ENCODE measurements around the gene IFNE. TPM values are rescaled to one million over a fixed set of nuclear protein-coding genes. Genes with fewer than 3 reads are reported as not detected.
"Not testable (repeated sequence)": the region's sequence is repeated elsewhere in the genome, so short reads cannot be mapped to it uniquely, and the experiment has no call there.

The IFNE gene
- polyA plus RNA-seq, 1 experiment: 0.67 TPM

- Histone ChIP-seq H3K4me3 (ENCODE audit: low read depth, low read length) (no peak overlapping the region), H3K9me3 (ENCODE audit: control insufficient read depth, insufficient read depth, low read length) (no peaks in the 10 kb centered on the region), H3K27me3 (ENCODE audit: control insufficient read depth, insufficient read depth, low read length) (no peaks in the 10 kb centered on the region), H3K27ac (ENCODE audit: low read depth, low read length) (no peak overlapping the region)
- DNase-seq (ENCODE audit: low read depth, low spot score): no peak
- CTCF ChIA-PET: interaction anchor here (0.8 to 3.6 kb wide), 4 partner anchors 9 to 48 kb away, joined by 3 to 19 read pairs (median 4); no protein-coding TSS in a partner anchor
- POLR2A ChIA-PET: no interaction called here
- no peak for TF ChIP-seq CTCF (IDR thresholded peaks at IDR 0.05; ENCODE audit: low read depth, low read length)
Measured at GRCh38 chr9:21443849-21444625, 38.1 kb downstream of the IFNE start.

GRCh38 chr9:21440139-21440538, 42.0 kb downstream of the IFNE start, which contains the start of gene IFNA1:
TSS of gene IFNA1 (plus strand) at chr9:21440439. CDS start at chr9:21440508, 69 bp downstream.
- no peak within 1 kb of the TSS for H3K4me3 ChIP-seq (ENCODE audit: low read depth, low read length)
- H3K27ac ChIP-seq (ENCODE audit: low read depth, low read length): no peak within 1 kb of the TSS
- H3K9me3 ChIP-seq (ENCODE audit: control insufficient read depth, insufficient read depth, low read length): no peaks in the 10 kb centered on the region
- no peak for DNase-seq (ENCODE audit: low read depth, low spot score)
- no peak for TF ChIP-seq CTCF (IDR thresholded peaks at IDR 0.05; ENCODE audit: low read depth, low read length)
- POLR2A ChIA-PET: no interaction called here
- no peaks in the 10 kb centered on the region for H3K27me3 ChIP-seq (ENCODE audit: control insufficient read depth, insufficient read depth, low read length)
- CTCF ChIA-PET: interaction anchor here (0.7 to 2.1 kb wide), 4 partner anchors 26 to 121 kb away, joined by 3 to 11 read pairs (median 6); no protein-coding TSS in a partner anchor

DNA sequence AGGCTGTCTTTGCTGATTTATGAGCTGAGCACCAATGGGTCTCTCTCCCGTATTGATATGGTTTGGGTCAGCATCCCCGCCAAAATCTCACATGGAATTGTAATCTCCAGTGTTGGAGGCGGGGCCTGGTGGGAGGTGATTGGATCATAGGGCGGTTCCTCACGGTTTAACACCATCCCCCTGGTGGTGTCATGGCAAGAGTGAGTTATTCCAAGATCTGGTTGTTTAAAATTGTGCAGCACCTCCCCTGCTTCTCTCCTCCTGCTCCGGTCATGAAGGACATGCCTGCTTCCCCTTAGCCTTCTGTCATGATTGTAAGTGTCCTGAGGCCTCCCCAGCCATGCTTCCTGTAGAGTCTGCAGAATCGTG, 47.1 kb downstream of the IFNE start:
- H3K4me3 ChIP-seq (ENCODE audit: low read depth, low read length); DNase-seq (ENCODE audit: low read depth, low spot score); H3K27ac ChIP-seq (ENCODE audit: low read depth, low read length); H3K9me3 ChIP-seq (ENCODE audit: control insufficient read depth, insufficient read depth, low read length); H3K27me3 ChIP-seq (ENCODE audit: control insufficient read depth, insufficient read depth, low read length); POLR2A ChIA-PET: not testable (repeated sequence)
- CTCF ChIA-PET: interaction anchor here (0.6 to 4.9 kb wide), 55 partner anchors 9 to 573 kb away, joined by 3 to 61 read pairs (median 5); partner anchors contain the start of genes CDKN2B and KLHL9

GRCh38 chr9:21434202-21435014, 47.7 kb downstream of the IFNE start:
- ChIA-PET POLR2A (no interaction called here), CTCF (interaction anchor here (0.6 to 4.9 kb wide), 64 partner anchors 9 to 574 kb away, joined by 3 to 61 read pairs (median 4); partner anchors contain the start of genes CDKN2B and KLHL9)
- DNase-seq (ENCODE audit: low read depth, low spot score): peak; percentile 52
- peak; percentile 73 for TF ChIP-seq CTCF (IDR thresholded peaks at IDR 0.05; ENCODE audit: low read depth, low read length)
- H3K4me3 ChIP-seq (ENCODE audit: low read depth, low read length): no peak overlapping the region
- H3K27ac ChIP-seq (ENCODE audit: low read depth, low read length): no peak overlapping the region
- no peaks in the 10 kb centered on the region for H3K9me3 ChIP-seq (ENCODE audit: control insufficient read depth, insufficient read depth, low read length)
- H3K27me3 ChIP-seq (ENCODE audit: control insufficient read depth, insufficient read depth, low read length): no peaks in the 10 kb centered on the region

DNA sequence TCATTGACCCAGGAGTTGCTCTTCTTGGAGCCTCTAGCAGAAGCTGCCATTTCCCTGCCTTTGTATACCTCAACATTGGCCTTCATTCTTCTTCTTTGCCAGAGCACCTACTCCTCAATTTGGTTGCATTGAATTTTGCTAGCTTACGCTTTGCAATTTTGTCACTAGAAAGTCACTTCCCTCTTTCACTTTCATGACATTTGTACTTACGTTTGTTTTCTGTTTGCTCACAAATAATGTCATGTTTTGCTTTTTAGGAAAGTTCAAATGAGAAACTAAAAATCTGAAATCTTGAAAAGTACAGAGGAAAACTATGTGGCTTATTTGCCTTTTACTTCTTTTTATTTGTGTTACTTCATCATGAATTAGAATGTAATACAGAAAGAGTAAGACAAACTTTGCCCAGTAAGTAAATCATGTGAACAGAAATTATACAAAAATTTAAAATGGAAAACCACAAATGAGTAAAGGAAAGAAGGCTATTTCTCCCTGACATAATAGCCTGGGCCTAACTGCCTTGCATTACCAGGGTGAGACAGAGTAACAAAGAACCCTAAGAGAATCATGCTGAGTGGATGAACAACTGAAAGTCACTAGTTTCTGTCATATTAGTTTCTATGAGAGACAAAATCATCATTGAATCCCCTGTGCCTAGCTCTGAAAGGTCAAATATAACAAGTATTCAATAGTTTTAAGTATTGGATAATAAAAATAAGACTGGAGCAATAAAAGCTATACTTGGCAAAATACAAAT, 49.3 kb downstream of the IFNE start:
- Histone ChIP-seq H3K27me3 (ENCODE audit: control insufficient read depth, insufficient read depth, low read length) (peaks cover 3% of the 10 kb centered on the region), H3K9me3 (ENCODE audit: control insufficient read depth, insufficient read depth, low read length) (no peaks in the 10 kb centered on the region), H3K27ac (ENCODE audit: low read depth, low read length) (no peak overlapping the region), H3K4me3 (ENCODE audit: low read depth, low read length) (no peak overlapping the region)
- ChIA-PET POLR2A (no interaction called here), CTCF (interaction anchor here (0.7 to 4.9 kb wide), 11 partner anchors 11 to 361 kb away, joined by 3 to 61 read pairs (median 6); no protein-coding TSS in a partner anchor)
- TF ChIP-seq CTCF (IDR thresholded peaks at IDR 0.05; ENCODE audit: low read depth, low read length): no peak
- no peak for DNase-seq (ENCODE audit: low read depth, low spot score)

Data from AG04450 (cell line).